IPS-11a (cell line): ENCODE measurements around the gene TNIK.
"Not testable (repeated sequence)": the region's sequence is repeated elsewhere in the genome, so short reads cannot be mapped to it uniquely, and the experiment has no call there.

Experiments
- H3K4me3 ChIP-seq: one replicate; pipeline ENCODE4 v1.5.1; 2013; ENCODE audit warnings: low read depth, low read length, control low read depth

The TNIK gene

DNA sequence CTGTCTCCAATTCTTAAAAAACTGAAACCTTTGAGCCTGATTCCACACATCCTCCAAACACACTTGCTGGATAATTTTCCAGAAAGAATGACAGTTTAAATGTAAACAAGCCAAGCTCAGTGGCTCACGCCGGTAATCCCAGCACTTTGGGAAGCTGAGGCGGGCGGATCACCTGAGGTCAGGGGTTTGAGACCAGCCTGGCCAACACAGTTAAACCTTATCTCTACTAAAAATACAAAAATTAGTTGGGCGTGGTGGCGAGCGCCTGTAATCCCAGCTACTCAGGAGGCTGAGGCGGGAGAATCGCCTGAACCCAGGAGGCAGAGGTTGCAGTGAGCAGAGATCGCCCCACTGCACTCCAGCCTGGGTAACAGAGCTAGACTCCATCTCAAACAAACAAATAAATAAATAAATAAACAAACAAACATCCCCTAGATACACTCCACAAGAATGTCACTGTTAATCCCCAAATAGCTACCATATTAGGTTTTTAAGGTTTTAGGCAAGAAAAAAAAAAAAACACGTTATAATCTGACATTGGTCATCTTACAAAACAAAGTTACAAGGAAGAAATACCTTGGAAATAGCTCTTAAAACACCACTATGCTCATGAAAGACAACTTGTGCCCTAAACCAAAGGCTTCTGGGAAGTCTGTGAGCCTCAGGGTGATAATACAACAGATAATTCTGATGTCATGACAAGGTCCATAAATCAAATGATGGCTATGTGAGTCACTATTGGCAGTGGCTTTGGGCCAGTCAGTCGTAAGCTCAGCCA is 13.2 kb downstream of the TNIK start:
- no peak overlapping the region for H3K4me3 ChIP-seq

DNA sequence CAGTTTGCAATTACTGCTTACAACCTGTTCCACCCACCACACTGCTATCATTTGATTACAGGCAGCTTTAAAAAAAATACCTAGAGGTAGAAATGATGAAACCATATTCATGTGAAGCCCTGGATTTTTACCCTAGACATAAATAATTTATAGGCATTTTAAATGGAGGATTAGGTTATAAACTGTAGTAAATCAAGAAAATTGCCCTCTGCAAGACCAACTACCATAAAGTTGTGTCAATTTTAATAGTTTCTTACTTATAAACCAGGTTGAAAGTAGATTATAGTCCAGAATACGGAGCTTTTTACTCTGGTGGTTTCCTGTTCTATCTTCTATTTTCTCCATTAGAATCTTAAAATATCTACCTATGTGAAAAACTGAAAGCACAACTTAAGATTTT is 13.9 kb downstream of the TNIK start:
- no peak overlapping the region for H3K4me3 ChIP-seq

DNA sequence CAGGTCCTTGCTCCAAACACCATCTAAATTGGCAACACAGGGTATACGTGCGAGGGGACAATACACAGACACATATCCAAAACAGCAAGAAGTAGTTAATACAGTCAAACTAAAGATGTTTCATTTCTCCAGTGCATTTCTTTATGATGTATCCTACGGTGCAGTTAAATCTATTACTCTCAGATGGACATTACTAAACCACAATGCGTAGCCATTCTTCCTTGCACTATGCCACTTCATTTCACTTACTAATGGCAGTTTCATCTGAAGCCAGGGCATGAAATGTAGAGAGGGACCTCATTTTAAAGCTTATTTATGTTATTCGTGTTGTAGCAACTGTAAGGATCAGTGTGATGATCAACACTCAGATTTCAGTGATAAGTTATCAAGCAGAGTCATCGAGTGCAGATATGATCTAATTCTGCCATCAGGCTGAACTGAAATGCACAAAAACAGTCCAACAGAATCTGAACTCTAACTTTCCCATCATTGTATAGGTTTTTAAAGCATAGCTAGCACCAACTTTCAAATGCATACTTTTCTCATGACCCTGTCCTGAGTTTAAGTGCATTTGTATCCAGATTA is 14.5 kb downstream of the TNIK start:
- H3K4me3 ChIP-seq = no peak overlapping the region

DNA sequence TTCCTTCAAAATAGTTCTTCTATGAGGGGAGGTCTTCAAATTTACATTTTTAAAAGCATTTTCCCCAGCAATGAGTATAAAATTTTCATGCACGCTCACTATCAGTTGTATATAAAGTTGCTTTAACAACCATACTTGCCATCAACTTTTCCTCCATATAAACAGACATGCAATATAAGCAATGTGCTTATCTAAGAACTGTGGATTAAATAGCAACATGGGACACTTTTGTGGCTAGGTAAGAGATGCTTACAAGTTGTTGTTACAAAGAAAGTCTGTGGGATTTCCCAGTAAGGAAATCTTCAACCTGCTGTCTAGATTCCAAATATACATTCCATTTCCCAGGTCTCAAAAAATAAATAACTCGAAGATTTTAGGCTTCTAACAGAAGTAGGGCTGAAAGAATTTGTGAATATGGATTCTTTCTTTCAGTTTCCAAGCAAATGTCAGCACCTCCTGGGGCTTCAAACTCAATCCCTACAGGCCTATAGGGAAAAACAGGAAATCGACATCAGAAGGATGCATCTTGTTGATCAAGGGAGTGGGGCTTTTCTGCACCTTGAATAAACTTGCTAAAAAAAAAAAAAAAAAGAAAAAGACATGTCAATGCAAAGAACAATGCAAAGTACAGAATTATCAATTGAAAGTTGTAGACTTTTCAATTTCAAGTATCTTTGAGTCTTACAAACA is 16.1 kb downstream of the TNIK start:
- no peak overlapping the region for H3K4me3 ChIP-seq

DNA sequence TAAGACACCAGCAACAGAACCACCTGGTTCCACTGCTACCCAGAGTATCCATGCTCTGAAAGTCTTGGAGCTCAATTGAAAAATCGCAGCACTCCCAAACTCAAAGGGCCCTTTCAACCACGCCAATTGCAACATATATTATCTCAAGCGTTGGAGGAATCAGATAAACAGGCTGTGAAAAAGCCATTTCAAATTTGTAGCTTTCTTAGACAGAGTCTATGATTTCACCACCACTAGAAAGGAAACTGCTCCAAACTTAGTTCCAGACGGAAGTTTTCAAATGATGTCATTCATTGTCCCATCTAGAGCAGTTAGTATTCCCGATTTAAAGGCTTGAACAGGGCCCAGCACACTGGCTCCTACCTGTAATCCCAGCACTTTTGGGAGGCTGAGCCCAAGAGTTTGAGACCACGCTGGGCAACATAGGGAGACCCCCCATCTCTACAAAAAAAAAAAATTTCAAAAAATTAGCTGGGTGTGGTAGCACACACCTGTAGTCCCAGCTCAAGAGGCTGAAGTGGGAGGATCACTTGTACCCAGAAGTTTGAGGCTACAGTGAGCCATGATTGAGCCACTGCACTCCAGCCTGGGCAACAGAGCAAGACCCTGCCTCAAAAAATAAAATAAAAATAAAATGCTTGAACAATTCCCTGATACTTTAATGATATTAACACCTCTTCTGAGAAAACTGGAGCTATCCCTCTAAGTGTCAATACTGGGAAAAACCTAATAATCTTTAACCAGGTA is 16.8 kb downstream of the TNIK start:
- no peak overlapping the region for H3K4me3 ChIP-seq

DNA sequence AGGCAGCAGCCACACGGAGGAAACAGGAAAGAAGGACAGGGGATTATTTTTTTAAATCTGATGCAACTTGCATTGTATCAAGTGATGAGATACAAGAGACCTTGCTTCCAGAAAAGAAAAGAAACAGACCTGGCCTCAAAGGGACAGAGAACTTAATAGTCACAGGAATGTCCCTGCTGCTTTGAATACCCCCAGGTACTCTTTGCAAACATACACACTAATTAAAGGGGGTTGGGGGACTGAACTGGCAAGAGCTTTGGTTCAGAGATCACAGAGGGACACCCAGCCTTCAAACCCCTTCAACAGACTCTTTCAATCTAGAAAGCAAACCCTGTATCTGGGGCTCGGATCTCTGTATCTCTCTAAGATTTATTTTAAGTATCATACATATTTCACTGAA is 18.0 kb downstream of the TNIK start:
- no peak overlapping the region for H3K4me3 ChIP-seq

DNA sequence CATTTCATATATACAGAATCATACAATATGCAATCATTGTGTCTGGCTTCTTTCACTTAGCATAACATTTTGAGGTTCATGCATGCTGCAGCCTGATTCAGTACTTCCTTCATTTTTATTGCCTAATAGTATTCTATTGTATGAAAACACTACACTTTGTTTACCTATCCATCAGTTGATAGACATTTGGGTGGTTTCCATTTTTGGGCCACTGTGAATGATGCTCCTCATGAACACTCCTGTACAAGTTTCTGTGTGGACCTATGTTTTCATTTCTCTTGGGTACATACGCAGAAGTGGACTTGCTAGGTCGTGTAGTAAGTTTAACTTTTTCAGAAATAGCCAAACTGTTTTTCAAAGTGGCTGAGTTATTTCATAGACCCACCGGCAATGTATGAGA is 18.8 kb downstream of the TNIK start:
- H3K4me3 ChIP-seq = no peak overlapping the region

DNA sequence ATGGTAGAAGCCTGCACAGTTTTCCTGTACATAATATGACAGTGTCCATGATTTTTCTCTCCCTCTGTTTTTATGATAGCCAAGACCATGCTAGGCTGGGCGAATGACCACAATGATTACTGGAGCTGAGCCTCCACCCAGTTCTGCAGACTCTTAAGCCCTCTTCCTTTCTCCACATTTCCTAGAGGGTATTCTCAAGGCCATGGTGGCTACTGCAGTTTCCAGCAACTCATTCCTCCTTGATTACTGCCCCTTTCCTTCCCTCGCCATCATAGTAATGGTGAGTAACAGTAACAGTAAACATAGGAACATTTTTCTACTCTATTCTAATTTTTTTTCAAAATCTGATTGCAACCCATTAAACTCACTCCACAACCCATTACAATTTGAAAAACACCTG is 20.2 kb downstream of the TNIK start:
- H3K4me3 ChIP-seq = no peak overlapping the region

DNA sequence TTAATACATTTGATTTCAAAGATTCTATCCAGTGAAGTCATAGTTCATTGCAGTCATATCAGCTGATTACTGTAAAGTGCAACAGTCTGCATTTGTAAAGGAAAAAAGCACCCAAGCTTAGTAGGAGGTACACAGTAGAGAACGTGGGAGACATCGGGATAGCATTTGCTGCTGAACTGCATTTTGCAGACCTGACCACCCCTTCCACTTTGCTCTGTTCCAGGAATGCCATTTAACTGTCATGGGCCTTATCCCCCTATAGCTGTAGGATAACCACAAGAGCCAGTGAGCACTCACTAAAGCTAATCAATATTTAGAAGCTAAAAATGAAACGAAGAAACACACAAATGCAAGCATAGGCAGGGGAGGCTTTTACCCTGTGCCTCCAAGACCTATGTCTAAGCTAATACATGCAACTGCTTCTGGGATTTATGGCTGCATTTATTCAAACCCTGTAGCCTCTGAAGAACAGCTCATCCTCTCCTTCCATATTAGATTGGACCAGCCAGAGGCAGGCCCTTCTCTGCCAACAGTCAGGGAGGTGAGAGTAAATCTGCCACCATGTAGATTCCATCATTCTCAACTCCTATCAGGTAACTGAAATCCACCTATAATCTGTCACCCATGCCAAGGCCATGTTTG is 23.0 kb downstream of the TNIK start:
- H3K4me3 ChIP-seq = no peak overlapping the region

DNA sequence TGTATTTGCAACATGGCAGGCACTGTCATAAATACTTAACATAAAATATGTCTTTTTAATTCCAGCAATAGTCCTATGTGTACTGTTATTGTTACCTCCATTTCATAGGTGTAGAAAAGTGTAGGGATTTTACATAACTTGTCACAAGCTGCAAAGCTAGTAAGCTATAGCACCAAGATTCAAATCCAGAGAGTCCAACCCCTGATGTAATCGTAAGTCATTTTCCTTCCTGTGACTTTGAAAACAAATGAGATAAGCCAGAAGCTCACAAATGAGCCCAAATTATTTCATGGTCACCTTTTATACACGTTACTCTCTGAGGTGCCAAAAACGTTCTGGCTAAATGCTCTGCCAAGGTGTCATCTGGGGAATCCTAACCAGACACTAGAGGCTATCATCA is 23.8 kb downstream of the TNIK start:
- H3K4me3 ChIP-seq = no peak overlapping the region

DNA sequence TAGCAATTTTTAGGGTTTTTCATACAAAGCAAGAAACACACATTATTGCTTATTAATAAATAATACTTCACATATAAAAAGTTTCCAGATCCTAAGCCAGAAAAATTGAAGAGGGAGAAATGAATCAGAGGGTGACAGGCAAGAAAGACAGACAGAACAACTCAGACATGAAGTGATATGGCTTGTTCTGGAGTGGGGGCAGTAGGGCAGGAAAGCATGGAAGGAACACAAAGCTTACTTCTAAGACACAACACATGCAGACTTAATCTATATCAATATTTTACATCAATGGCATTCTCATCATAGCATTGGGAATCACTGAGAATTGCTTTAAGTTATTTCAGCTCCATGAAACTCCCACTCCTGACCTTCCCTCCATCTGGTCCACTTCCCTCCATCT is 24.4 kb downstream of the TNIK start:
- H3K4me3 ChIP-seq = no peak overlapping the region

DNA sequence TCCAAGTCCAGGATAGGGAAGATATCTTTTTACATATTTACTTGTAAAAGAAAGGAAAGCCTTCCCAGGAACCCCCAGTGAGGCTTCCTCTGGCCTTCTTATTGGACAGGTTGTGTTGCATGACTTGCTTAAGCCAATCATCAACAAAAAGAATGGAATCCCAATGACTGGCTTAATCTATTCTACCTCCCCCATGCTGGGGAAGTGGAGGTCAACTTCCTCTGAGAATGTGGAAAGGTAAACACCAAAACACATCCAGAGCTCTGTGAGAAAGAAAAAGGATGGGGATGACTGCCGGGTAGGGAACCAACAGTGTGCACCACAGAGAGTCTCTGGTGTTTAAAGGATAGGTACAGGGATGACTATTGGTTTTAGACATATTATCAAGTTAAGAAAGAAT is 25.1 kb downstream of the TNIK start:
- H3K4me3 ChIP-seq = no peak overlapping the region

DNA sequence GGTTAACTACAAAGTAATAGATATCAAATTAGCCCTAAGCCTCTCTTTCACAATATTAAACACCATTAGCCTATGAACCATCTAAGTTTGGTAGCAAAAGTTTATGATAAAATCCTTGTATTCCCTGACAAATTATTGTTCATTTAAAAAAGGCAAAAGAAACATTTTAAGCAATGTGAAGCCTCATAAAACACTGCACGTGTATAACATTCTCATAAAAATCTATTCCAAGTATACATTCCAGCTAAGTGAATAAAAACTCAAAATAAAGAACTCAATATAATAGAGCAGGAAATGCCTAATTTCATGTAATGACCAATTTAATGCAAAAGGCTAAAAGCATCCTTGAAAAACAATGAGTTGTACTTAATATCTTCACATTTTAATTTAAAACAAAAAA is 27.7 kb downstream of the TNIK start:
- no peak overlapping the region for H3K4me3 ChIP-seq

DNA sequence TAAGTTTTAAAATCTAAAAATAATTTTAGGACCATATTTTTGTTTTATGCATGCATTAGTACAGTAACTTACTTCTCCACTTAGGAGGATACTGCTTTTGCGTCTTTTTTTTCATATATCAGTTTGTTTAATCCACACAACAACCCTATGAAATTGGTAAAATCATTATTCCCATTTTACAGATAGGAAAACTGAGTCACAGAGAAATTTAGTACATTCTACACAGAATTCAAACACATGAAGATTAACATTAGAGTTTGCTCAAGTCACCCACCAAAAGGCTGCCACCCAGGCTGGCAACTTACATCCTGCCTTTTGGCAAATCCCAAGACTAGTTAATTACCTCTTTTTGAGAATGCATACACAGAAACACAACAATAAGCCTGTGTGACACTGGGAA is 28.7 kb downstream of the TNIK start:
- H3K4me3 ChIP-seq = no peak overlapping the region

DNA sequence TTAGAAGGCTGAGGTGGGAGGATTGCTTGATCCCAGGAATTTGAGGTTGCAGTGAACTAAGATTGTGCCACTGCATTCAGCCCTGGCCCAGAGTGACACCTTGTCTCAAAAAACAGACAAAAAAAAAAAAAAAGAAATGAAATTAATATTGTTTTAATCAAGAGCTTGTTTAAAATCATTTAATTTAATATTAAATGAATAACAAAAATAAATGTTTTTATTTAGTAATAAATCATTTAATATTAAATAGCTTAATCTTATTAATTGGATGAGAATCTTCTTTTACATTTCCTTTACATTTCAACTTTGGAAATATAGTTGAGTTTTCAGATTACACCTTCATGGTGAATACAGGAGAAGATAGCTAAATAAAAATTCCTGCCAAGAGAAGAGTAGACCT is 29.7 kb downstream of the TNIK start:
- H3K4me3 ChIP-seq = no peak overlapping the region

DNA sequence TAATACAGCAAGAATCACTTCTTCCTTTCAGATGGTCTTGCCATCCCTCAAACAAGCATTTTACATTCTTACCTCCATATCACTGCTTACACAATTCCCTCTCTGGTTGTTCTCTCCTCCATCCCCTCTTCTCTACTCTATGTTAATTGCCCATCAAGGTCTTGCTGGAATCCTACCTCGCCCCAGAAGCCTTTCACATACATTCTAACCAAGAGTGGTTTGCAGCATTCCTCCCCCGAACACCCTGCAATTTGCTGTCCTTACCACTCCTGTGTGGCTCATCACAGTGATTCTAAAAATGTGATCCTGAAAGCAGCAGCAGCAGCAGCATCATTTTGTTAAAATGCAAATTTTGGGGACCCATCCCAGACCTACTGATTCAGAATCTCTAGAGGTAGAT is 30.6 kb downstream of the TNIK start:
- no peak overlapping the region for H3K4me3 ChIP-seq

DNA sequence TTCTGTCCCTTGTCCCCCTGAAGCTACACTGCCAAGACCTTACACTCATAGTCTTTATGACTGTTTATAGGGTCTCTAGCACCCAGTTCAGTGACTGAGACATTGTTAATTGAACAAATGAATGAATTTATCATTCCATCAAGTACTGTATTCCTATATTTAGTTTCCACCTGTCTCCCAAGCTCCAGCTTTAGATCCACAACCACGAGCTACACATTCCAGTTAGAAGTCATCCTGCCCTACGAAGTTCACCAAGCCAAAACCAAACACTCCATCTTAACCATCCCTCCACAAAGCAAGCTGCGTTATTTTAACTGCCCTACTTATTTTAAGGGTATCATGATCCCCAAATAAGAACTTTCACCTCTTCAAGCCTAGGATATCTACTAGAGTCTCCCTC is 31.3 kb downstream of the TNIK start:
- H3K4me3 ChIP-seq = no peak overlapping the region

DNA sequence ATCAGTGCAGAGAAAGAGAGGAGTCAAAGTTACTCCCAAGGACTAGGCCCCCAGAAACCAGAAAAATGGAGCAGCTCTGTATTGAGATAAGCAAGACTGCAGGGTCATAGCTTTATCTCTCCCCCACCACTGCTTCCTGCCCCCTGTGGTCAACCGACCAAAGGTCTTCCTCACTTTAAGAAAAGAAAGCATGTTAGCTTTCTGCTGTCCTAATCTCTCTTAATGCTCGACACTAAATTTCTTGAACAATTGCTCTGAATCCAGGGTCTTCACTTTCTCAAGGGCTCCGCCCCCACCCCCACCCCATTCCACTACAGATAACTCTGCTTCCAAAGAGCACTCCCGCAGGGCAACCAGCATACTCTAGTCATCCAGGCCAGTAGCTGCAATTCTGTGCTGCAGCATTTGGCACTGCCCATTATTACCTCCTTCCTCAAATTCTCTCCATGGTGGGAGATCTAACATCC is 31.9 kb downstream of the TNIK start:
- no peak overlapping the region for H3K4me3 ChIP-seq

DNA sequence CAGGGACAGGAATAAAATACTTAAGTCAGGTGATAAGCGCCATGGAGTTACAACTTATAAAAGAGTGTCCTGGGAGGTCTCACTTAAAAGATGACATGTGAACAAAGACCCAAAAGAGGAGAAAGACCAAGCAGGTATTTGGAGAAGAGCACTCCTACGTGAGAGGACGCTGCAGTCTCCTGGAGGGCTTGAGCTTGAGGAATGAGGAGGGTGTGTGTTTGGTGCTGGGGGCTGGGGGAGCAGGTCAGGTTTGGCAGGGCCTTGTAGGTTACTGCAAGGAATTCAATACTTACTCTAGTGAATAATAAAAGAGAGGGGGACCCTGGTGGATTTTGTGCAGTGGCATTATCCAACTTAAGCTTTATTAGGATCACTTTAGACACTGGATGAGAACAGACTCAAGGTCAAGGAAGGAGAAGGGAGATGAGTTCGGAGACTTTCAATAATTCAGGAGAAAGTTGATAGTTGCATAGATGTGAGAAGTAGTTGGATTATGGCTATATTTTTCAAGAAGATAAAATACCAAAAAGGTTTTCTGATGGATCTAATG is 32.4 kb downstream of the TNIK start:
- no peak overlapping the region for H3K4me3 ChIP-seq

DNA sequence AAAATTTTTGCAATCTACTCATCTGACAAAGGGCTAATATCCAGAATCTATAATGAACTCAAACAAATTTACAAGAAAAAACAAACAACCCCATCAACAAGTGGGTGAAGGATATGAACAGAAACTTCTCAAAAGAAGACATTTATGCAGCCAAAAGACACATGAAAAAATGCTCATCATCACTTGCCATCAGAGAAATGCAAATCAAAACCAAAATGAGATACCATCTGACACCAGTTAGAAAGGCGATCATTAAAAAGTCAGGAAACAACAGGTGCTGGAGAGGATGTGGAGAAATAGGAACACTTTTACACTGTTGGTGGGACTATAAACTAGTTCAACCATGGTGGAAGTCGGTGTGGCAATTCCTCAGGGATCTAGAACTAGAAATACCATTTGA is 36.1 kb downstream of the TNIK start:
- H3K4me3 ChIP-seq = not testable (repeated sequence)

DNA sequence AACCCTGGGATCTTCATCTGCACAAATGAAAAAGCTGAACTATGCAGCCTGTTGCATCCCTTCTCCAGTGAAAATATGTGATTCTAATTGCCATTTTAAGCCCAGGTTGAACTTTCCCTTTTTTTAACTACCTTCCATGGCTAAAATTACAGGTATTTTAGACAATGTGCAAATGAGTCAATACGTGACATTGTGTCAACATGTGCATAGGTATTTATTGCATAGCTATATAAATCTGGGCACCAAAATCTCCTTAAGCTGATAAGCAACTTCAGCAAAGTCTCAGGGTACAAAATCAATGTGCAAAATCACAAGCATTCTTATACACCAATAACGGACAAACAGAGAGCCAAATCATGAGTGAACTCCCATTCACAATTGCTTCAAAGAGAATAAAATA is 37.4 kb downstream of the TNIK start:
- not testable (repeated sequence) for H3K4me3 ChIP-seq
